ENCODE data around the gene BLZF1.

DNA sequence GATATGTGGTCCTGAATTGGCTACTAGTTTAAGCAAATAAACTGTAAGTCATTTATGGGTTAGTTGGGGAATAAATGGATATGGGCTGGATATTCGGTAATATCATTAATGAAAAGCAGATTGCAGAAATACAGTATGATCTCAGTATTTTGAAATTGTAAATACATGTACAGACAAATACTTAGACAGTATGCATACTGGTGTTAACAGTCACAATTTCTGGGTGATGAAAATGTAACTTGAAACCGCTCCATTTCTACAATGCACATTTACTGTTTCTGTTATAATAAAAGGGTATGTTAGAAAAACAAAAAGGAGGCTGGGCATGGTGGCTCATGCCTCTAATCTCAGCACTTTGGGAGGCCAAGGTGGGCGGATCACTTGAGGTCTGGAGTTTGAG, 28.0 kb downstream of the BLZF1 start:
- no peak for TF ChIP-seq POLR2A (IDR thresholded peaks at IDR 0.05; ENCODE audit: low read length)
- TF ChIP-seq GATA1 (IDR thresholded peaks at IDR 0.05; ENCODE audit: low read depth, low read length) = no peak
